Sigmoid colon (tissue), 3 donors: Measurements from ENCODE around the gene AIF1.

Experiments
- CTCF ChIP-seq, 4 experiments: fragments of 450-650 bp in 3 of 4; fragments of 200-600 bp in 1 of 4; IDR thresholded peaks; one replicate each; pipeline ENCODE4 v1.5.1; 2016 to 2019; ENCODE audit warnings: antibody characterized with exemption in 4 of 4, mild to moderate bottlenecking in 3 of 4, moderate library complexity in 2 of 4
- POLR2A ChIP-seq, 2 donors: fragments of 450-650 bp; IDR thresholded peaks; one replicate each; pipeline ENCODE4 v1.6.1; 2016; ENCODE audit warnings: antibody characterized with exemption in 2 of 2, mild to moderate bottlenecking in 2 of 2, moderate library complexity in 2 of 2

GRCh38 chr6:31610968-31611367 is 4.1 kb upstream of the AIF1 start:
- no peak for TF ChIP-seq POLR2A (IDR thresholded peaks at IDR 0.05)
- TF ChIP-seq CTCF (IDR thresholded peaks at IDR 0.05), result no peak
